HG03565 (cell line): ENCODE data around the gene GRM7.

Source experiments
- ATAC-seq: cut with Tn5 transposase; IDR thresholded peaks from one replicate; pipeline ENCODE4 v1.9.1; 2021; ENCODE audit warnings: mild to moderate bottlenecking, moderate library complexity; ENCODE audit not compliant: unreplicated experiment

The GRM7 gene

DNA sequence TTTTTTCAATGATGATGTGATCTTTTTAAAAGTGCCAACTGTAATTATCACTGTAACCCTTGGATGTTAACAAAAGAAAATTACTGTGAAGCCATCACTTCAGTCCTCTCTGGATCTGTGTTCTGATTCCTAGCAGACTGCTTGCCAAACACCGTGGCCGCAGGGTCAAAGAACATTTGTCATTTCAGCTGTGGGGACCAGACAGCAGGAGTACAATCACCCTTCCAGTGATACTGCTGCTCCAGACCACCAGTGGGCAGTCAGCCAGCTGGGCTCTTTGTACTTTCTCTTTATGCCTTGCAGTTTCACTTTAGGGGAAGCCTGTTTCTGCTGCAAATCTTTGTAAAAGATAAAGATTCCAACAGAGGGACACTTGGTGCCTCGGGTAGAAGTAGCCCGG lies 770.0 kb downstream of the GRM7 start:
- no peak for ATAC-seq

DNA sequence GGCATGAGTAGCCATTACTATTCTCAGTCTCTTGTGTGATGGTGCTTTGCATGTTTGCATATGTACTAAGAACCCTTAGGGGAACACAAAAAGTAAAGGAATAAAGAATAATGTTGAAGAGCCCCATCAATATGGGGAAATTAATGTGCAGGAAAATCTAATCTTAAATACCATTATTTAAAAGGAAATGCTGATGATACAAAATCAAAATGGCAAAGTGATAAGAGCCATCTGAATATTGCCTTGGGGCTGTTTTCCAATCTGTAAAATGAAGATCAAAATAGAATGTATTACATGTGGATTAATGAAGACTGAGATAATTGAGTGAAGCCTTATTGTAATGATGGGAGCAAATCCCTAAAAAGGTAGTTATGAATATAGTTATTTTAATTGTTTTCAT lies 771.4 kb downstream of the GRM7 start:
- no peak for ATAC-seq

DNA sequence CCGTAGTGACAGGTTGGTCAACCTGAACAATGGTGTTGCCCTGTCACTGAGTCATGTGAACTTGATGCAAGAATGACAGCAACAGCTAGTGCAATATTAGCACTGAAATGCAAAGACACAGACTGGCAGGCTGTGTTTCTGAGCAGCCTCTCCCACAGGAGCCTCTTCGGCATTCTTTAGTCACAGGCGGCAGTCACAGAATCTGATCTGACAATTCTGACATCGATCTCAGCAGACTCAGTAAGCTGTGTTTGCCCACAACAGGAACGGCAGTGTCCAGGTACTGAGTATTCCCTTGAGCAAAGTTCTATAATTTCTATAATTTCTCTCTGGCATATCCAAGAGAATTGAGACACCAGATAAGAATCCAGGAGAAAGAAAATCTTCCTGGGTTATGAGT lies 776.8 kb downstream of the GRM7 start:
- ATAC-seq = no peak

DNA sequence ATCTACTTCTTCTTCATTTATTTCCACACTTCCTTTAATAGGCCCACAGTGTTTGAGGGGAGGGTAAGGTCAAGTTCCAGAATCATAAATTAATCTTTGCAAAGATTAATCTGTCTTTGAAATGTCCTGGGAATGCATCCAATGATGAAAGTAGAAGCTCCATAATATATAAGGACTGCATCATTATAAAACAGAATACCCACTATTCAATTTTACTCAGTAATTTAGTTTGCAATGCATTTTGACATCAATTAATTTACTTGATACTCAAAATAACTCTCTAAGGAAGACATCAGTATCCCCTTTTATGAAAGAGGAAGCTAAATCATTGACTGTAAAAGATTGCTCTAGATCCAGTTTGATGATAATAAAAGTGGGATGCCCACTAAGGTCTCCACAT lies 777.2 kb downstream of the GRM7 start:
- ATAC-seq = no peak

DNA sequence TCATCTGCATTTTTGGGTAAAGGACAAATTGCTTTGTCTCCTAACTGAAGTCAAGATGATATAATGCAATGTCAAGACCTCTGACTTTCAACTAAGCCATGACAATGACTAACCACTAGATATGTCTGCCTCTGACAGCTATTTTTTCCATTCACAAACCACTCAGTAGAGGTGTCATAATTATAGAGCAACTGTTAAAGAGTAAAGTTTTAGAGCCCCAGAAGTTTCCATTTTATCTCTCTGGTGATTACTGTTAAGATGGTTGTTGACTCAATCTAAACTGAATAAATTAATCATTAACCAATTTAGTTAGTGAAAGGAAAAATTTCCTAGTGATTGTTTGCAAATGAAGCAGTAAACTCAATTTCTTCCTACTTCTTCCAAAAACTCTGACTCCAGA lies 779.9 kb downstream of the GRM7 start:
- no peak for ATAC-seq

DNA sequence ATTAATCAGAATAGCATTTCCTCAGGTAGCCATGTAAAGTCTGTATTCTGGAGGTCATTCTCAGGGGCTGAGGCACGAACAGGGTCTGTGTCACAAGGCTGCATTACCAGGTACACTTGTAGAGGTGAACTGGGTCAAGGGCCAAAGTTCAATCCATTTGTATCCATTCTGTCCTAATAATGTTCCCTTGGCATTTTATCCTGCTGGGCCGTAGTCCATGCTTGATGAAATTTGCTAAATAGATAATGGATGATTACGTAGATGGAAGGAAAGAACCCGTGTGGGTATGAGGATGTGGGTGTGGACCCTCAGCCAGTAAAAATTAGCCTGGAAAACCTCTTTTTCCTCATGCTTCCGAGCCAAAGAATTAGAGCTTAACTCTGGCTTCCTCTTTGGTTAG lies 785.9 kb downstream of the GRM7 start:
- ATAC-seq = no peak

DNA sequence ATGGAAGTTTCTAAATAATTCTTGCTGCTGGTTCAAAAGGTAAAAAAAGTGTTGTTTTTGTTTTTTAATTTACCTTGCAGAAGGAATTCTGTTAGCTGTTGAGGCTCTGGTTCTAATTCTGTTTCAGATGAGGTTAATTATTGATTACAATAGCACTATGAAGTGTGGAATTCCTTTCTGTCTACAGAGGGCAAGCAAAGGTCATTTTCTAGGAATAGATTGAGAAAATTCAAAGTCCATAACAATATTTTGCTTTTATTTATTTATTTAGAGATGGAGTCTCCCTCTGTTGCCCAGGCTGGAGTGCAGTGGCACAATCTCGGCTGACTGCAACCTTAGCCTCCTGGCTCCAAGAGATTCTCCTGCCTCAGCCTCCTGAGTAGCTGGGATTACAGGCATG lies 789.6 kb downstream of the GRM7 start:
- no peak for ATAC-seq

DNA sequence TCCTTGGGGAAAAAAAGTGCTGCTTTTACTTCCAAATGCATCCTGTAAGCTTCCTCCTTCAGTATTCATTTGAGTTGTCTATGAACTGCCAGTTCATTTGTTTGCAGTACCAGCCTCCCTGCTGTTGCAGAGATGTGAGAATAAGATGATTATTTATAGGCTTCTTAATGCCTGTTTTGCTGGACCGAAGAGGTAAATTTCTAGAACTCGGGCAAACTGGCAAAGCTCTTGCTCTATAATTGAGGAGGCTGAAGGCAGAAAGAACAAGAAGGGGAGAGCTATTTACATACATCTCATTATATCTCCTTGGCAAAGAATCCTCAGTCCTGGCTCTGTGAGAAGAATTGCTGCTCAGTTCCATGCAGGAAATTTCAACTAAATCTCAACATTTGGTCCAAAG lies 790.4 kb downstream of the GRM7 start:
- no peak for ATAC-seq

DNA sequence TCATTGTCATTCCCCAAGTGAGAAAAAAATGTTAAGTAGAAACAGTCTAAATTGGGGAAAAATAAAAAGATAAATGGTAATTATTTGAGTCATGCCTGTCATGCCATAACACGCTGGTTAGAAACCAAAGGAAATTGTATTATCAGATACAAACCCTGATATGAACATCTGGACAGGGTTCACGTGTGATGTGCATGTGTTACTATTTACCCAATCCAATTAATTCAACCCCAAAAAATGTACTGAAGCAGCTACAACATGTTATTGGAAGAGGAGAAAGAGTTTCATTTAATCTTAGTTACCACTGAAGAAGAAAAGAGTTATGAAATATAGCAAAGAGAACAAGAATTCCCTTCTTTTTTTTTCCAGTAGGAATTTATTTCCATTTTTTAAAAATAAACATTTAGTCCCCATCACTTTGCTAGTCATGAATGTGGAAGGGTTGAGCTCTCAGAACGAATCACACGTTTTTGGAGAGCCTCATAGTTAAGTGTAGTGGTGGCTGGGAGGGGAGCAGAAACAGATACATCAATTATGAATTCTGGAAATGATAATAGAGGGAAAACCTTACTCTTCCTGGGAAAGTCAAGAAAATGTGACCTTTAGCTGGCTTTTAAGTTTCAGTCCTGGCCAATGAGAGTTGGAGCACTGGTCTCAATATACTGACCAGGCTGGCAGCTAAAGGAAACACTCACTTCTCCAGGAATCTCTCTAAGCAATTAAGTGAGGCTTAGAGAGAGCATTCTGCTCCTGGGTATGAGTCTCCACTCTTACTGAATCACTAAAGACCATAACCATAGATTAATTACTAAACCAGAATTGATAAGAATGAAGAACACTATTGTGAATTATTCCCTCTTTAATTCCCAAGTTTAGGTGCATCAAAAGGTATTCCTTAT lies 796.5 kb downstream of the GRM7 start:
- ATAC-seq = no peak

DNA sequence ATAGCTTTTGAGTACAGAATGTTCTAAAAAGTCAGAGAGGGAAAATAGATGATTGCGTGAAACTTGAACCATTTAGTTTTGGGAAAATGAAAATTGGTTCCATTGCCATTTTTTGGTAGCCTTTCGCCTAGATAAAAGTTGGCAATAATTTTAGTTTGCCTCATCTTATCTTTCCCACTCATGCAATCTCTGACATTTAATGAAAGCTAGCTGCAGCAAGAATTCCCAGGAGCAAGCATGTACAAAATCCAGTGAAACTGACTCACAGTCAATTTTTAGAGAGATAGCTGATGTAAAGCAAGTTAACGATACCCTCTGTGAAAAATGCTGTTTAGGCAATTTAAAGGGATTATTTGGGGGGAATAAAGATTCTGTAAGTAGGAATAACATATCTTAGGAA lies 797.4 kb downstream of the GRM7 start:
- ATAC-seq = no peak

DNA sequence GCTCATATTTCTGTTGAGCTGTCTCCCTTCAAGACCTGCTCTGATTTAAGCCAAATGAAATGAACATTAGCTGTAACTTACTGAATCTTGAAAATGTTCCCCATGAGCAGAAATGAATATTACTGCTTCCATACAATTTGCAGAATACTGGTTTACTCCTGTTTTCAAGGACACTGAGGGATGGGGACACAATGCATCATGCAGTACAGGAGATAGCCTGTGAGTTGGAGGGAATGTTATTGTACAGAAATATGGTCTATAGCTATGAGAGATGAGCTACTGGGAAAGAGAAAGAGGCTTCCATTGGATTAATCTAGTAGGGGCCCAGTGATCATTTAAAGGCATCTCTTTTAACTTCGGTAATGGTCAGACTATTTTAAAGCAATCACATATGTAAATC lies 798.2 kb downstream of the GRM7 start:
- ATAC-seq = no peak

DNA sequence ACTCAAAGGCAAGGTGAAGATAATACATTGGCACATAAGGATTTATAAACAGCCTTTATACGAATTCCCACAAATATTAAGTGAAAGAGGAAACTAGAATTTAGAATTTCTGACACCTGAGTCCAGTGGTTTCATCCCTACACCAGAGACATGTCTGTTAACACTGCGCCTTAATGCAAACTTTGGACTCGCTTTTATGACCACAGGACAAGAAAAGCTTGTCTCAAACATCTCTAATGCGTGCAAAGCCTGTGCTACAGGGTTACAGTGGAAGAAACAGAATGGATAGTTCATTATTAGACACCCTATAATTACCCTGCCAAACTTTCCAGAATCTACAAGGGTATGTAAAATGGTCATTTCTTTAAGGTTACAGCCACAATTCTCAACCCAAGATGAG lies 802.9 kb downstream of the GRM7 start:
- no peak for ATAC-seq

DNA sequence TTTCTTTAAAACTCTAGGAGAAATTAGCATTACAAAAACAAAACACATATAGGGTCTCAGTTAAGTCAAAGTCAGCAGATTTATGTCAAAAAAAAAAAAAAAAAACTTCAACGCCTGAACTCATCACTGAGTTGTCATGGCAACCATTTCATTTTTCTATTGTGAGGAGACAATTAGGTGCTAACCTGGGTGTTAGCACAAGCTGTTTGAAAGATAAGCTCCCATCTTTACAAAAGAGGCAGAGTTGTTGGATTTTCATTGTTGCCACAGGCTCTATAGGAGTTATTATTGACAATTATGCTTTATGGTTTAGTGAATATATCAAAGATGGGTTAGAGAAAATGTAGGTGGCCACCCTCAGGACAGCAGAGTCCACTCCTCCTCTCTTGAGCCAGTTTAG lies 806.9 kb downstream of the GRM7 start:
- ATAC-seq = no peak

DNA sequence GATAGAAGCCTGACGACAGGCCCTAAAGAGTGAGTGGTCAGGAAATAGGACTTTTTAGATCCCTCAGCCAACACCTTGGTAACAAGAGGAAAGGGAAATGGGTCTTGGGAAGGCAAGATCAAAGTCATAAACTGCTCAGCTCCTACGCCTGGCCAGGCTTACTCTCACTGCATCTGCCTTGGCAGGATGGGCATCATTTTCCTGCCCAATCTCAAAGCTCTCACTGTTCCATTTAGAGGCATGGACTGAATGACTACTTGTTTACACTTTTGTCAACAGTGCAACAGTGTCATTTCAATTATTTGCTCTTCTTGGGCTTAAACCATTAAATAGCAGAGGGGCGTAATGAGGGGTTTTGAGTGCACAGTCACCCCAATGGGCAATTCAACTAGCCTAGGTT lies 808.7 kb downstream of the GRM7 start:
- ATAC-seq = no peak

DNA sequence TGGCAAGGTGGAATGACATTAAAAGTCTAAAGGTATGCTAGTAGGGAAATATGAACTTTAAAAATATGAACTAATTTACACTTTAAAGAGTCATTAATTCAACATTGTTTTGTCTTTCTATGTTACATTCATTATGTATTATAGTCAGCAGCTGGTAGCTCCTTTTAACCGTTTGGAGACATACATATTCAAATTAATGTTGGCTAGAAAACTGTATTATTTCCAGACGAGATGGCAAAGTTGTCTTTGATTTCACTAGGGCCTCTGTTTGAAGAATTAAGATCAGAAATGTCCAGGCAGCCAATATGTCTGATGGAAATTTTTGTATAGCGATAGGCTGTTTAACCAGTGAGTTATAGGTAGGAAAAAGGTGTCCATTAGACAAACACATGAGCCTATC lies 817.6 kb downstream of the GRM7 start:
- ATAC-seq = no peak

DNA sequence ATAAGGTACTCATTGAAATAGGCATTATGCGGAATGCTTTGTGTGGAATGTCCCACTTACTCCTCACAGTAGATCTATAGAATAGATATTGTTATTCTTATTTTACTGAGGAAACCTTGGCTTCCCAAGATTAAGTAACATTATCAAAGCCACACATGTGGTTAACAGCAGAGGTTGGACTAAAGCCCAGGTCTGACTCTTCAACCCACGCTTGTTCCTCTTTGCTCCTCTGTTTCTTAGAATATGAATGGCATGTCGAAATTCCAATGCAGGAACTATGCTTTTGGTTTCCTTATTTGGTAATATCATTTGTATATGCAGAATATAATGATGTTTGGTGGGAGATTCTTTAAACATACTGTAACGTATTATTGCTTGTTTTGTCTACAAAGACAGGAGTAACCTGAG lies 821.9 kb downstream of the GRM7 start:
- ATAC-seq = no peak

DNA sequence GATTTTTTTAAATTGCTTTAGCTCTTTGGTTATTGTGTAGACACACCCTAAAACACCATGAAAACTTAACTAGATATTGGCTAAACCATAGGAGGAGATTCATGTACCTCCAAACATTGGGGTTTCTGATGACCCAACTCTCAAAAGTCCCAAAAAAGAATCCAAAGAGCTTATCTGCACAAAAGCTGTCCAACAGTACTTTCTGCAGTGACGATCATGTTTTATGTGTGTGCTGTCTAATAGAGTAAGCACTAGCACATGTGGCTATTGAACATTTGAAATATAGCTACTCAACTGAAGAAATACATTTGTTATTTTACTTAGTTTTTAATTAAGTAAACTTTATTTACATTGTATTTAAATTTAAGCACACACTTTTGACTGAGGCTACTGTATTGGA lies 822.5 kb downstream of the GRM7 start:
- no peak for ATAC-seq

DNA sequence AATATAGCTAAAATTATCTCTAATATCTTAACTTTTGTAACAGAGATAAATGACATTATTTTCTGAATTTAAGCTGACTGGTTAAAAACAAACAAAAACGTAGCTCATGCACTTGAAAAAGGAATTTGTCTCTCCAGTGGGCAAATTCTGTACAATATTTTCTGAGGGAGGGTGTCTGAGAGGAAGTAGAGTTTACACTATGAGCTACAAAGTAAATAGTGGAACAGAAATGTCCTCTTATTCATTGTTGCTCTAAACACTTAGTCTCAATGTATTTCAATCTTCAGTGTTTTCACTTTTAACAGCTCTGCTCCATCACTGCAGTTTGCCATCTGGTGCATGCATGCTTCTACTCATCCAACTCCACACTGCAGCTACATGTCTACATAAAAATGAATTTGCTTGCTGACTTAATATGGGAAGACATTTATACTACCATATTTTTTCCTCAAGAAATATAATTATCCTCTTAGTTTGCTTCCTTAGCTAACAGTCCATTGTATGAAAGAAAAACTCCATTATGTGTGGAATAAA lies 823.3 kb downstream of the GRM7 start:
- ATAC-seq = no peak

DNA sequence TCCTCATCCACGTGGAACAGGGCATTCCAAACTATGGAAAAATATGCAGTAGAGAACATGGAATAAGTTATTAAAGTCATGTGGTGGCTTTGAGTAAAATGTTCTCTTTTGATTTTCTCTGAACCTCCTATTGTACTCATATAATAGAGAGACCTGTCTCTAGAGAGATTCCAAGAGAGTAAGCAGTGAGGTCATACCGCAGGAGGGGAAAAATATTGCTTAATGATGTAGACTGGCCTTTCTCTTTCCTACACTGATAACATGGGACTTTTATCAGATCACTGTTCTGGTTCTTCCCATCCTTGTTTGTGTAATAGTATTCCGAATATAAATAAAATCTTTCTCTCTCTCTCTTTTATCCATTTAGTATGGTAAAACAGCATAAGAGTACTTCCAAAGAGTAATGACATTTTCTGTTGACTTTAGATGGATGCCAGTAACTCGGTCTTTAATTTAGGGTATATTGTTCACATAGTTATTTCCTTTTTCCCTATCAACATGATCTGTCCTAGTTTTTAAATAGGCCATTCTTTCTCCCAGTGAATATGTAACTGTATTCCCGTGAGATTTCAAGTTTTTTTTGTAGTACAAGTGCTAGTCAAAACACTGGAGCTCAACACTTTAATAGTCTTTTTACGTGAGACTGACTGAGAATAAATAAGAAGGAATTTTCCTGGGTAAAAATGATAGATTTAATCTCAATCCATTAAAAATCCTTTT lies 826.7 kb downstream of the GRM7 start:
- no peak for ATAC-seq

DNA sequence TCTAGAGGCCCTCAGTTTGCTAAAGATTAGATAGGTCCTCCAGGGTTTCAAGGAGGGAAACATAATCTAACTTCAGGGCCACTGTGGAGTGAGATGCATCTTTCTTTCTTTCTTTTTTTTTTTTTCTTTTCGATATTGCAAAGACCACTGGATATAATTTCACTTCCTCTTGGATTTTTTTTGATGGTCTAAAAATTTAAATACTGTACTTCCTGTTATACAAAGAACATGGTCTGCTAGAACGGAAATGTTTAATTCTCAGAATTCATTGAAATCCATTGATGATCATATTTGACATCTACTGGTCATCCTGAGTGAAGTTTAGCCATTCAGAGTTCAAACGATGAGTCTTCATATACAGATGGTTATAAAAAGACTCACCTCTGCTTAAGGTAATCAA lies 832.0 kb downstream of the GRM7 start:
- no peak for ATAC-seq

DNA sequence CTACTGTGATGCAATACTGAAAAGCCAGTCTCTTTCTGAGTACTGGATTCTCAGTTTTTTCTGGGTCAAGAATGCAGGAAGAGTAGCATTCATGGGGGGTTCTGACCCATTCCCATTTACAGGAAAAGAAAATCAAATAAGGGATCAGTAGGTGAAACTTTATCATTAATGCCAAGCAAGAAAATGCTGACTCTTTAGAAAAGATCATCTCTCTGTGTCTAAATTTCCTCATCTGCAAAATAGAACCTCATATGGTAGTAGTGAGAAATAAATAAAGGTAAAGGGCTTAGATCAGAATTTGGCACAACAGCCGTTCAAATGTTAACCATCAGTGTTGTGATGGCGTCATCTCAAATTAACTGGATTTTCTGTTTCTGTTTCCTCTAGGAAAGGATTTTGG lies 833.1 kb downstream of the GRM7 start:
- no peak for ATAC-seq

DNA sequence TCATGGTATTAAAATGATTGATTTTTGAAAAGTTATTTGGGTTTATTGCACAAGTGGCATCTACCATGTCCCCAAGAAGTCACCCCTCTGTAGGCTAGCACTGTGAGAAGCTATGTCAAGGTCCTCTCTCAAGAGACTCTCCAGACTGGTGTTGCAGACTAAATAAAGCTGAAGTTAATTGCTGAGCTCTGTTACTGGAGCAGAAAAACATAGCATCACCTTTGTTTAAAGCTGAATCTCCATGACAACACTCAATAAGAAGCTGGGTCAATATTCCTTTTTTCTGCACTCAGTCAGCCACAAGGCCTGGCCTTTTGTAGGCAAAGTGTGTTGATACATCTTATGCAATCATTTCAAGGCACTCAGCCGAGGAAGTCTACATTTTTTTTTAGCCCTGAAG lies 834.1 kb downstream of the GRM7 start:
- no peak for ATAC-seq
